HepG2 (cell line): ENCODE measurements around the gene C12orf60. TPM values are rescaled to one million over a fixed set of nuclear protein-coding genes. Genes with fewer than 3 reads are reported as not detected.

Source experiments
- BHLHE40 ChIP-seq: IDR thresholded peaks from 2 replicates; pipeline ENCODE4 v1.6.1; 2011; ENCODE audit warnings: low read length, improper control_type of control experiment
- CBX5 ChIP-seq: sonication (generic); formaldehyde crosslinking; IDR thresholded peaks from 2 replicates; pipeline ENCODE4 v1.4.0; 2020; ENCODE audit warnings: missing genetic modification reagents, borderline replicate concordance
- CENPX ChIP-seq: sonication (generic); formaldehyde crosslinking; IDR thresholded peaks from 2 replicates; pipeline ENCODE4 v1.9.0; 2021; ENCODE audit warnings: mild to moderate bottlenecking, missing genetic modification reagents, moderate library complexity
- ELF4 ChIP-seq: sonication (generic); formaldehyde crosslinking; IDR thresholded peaks from 2 replicates; pipeline ENCODE4 v1.5.0; 2020; ENCODE audit warnings: missing genetic modification reagents, mild to moderate bottlenecking, moderate library complexity, borderline replicate concordance
- IRF2 ChIP-seq: IDR thresholded peaks from 2 replicates; pipeline ENCODE4 v1.6.1; 2018; ENCODE audit warnings: missing genetic modification reagents, missing compliant biosample characterization
- KDM3A ChIP-seq: IDR thresholded peaks from 2 replicates; pipeline ENCODE4 v1.6.1; 2018; ENCODE audit warnings: low read depth, missing compliant biosample characterization
- MIER3 ChIP-seq: IDR thresholded peaks from 2 replicates; pipeline ENCODE4 v1.6.1; 2016; ENCODE audit warnings: missing compliant biosample characterization, borderline replicate concordance
- NR2C2 ChIP-seq: sonication (generic); formaldehyde crosslinking; IDR thresholded peaks from 2 replicates; pipeline ENCODE4 v1.4.0; 2020; ENCODE audit warnings: missing genetic modification reagents, mild to moderate bottlenecking, moderate library complexity, borderline replicate concordance
- PHF8 ChIP-seq: sonication (generic); formaldehyde crosslinking; IDR thresholded peaks from 2 replicates; pipeline ENCODE4 v1.5.0; 2020; ENCODE audit warnings: missing genetic modification reagents
- SIX4 ChIP-seq: sonication (generic); formaldehyde crosslinking; IDR thresholded peaks from 2 replicates; pipeline ENCODE4 v1.4.0; 2020; ENCODE audit warnings: missing genetic modification reagents
- SMARCE1 ChIP-seq: fragments of 450-650 bp; IDR thresholded peaks from 2 replicates; pipeline ENCODE4 v1.6.1; 2017; ENCODE audit warnings: borderline replicate concordance
- TAF15 ChIP-seq: fragments of 200-400 bp; formaldehyde crosslinking; IDR thresholded peaks from one replicate; pipeline ENCODE4 v1.6.1; 2018; ENCODE audit warnings: mild to moderate bottlenecking, low read depth, low read length; ENCODE audit not compliant: poor library complexity, severe bottlenecking
- TCF7L2 ChIP-seq: IDR thresholded peaks from 2 replicates; pipeline ENCODE4 v1.6.1; 2011; ENCODE audit warnings: mild to moderate bottlenecking, low read depth, low read length, moderate library complexity
- ZBTB3 ChIP-seq: sonication (generic); formaldehyde crosslinking; IDR thresholded peaks from 2 replicates; pipeline ENCODE4 v1.4.0; 2020; ENCODE audit warnings: low read depth, mild to moderate bottlenecking, moderate library complexity, missing genetic modification reagents, borderline replicate concordance
- ZMYM3 ChIP-seq: sonication (generic); formaldehyde crosslinking; IDR thresholded peaks from 2 replicates; pipeline ENCODE4 v1.5.1; 2020; ENCODE audit warnings: mild to moderate bottlenecking, missing genetic modification reagents
- ZNF17 ChIP-seq: sonication (generic); formaldehyde crosslinking; IDR thresholded peaks from 2 replicates; pipeline ENCODE4 v1.5.0; 2020; ENCODE audit warnings: mild to moderate bottlenecking, missing genetic modification reagents
- ZNF644 ChIP-seq: IDR thresholded peaks from 2 replicates; pipeline ENCODE4 v1.6.1; 2016; ENCODE audit warnings: low read depth
- ZNF75D ChIP-seq: sonication (generic); formaldehyde crosslinking; IDR thresholded peaks from 2 replicates; pipeline ENCODE4 v1.8.1; 2023; ENCODE audit warnings: missing genetic modification reagents, mild to moderate bottlenecking, borderline replicate concordance
- ZNF768 ChIP-seq: sonication (generic); formaldehyde crosslinking; IDR thresholded peaks from 2 replicates; pipeline ENCODE4 v1.4.0; 2020; ENCODE audit warnings: missing genetic modification reagents
- polyA plus RNA-seq, 8 experiments: library from polyadenylated mRNA; depleted of rRNA in 3 of 8; stranded (reverse) in 7 of 8; unstranded in 1 of 8; fragments of >200 nt; fragmentation: Illumina TruSeq in 4 of 8; extraction: Trizol in 4 of 8; gene quantifications; 2 replicates each; pipeline versions ENCODE4 v1.2.1 to v1.2.3, GENCODE V29; 2011 to 2016; ENCODE audit warnings: low read depth in 4 of 8, missing spikeins in 1 of 8, mixed read lengths in 1 of 8; ENCODE audit not compliant: insufficient read depth in 1 of 8
- total RNA-seq, 5 experiments: library from RNA; depleted of rRNA; stranded (reverse); fragments of >200 nt; fragmentation: Illumina TruSeq; extraction: Trizol; gene quantifications; 2 replicates each; pipeline ENCODE4 v1.2.3, GENCODE V29; 2016; ENCODE audit warnings: low read depth in 1 of 5
- TF ChIP-seq, protein P1 (sequence below): sonication (generic); formaldehyde crosslinking; conservative IDR thresholded peaks from 2 replicates; pipeline ENCODE4 v1.4.0; 2020; ENCODE audit warnings: mild to moderate bottlenecking, missing genetic modification reagents, moderate library complexity
- TF ChIP-seq, protein P2 (sequence below): sonication (generic); formaldehyde crosslinking; IDR thresholded peaks from 2 replicates; pipeline ENCODE4 v1.5.0; 2020; ENCODE audit warnings: missing genetic modification reagents, mild to moderate bottlenecking, borderline replicate concordance
- TF ChIP-seq, protein P3 (sequence below): sonication (generic); formaldehyde crosslinking; IDR thresholded peaks from 2 replicates; pipeline ENCODE4 v1.4.0; 2020; ENCODE audit warnings: mild to moderate bottlenecking, missing genetic modification reagents
- TF ChIP-seq, protein P4 (sequence below): sonication (generic); formaldehyde crosslinking; IDR thresholded peaks from 2 replicates; pipeline ENCODE4 v1.4.0; 2020; ENCODE audit warnings: missing genetic modification reagents; ENCODE audit errors: not compliant biosample characterization
- TF ChIP-seq, protein P5 (sequence below): sonication (generic); formaldehyde crosslinking; IDR thresholded peaks from 2 replicates; pipeline ENCODE4 v1.4.0; 2020; ENCODE audit warnings: missing genetic modification reagents

C12orf60 gene
- total and polyA plus RNA-seq, 2 of the 13 experiments (the other 11 are each of a cell fraction or from before 2014, with no cell fraction given): 0.55 to 1.4 TPM

DNA sequence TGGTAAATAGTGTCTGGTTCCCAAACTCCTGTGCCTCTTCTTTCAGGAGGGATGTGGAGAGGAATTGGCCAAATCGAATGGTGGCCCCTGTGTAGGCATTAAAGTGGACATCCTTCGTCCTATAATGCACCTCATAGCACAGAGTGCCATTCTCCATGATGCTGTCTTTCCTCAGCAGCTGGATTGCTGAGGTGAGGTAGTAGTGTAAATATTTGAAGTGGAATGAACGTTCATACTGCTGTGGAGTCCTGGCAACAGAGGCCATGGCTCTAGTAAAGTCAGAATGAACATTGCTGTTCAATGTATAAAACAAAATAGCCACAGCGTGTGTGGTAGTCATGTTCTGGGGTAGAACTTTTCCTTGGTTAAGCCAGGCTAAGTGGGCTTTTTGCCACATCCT is 37.1 kb downstream of the C12orf60 start (continued):
- TF ChIP-seq ELF4 (CRISPR knock-in tag) (no peak), SMARCE1 (no peak), CBX5 (no peak), NR2C2 (CRISPR knock-in tag) (no peak), ZBTB3 (no peak), ZNF17 (CRISPR knock-in tag) (no peak), MIER3 (CRISPR knock-in tag) (no peak; the same call in 1 of the 2 replicates), SIX4 (CRISPR knock-in tag) (0 out of 2 replicates have a peak, but pooled peaks have one; percentile 12), ZNF75D (CRISPR knock-in tag) (no peak), IRF2 (CRISPR knock-in tag) (0 out of 2 replicates have a peak, but pooled peaks have one; percentile 35), BHLHE40 (no peak), PHF8 (no peak), KDM3A (CRISPR knock-in tag) (no peak), CENPX (CRISPR knock-in tag) (no peak), ZNF644 (CRISPR knock-in tag) (peak; percentile 83), TCF7L2 (no peak), ZNF768 (CRISPR knock-in tag) (no peak), ZMYM3 (CRISPR knock-in tag) (no peak), TAF15 (no peak)
- TF ChIP-seq, protein P1, sequence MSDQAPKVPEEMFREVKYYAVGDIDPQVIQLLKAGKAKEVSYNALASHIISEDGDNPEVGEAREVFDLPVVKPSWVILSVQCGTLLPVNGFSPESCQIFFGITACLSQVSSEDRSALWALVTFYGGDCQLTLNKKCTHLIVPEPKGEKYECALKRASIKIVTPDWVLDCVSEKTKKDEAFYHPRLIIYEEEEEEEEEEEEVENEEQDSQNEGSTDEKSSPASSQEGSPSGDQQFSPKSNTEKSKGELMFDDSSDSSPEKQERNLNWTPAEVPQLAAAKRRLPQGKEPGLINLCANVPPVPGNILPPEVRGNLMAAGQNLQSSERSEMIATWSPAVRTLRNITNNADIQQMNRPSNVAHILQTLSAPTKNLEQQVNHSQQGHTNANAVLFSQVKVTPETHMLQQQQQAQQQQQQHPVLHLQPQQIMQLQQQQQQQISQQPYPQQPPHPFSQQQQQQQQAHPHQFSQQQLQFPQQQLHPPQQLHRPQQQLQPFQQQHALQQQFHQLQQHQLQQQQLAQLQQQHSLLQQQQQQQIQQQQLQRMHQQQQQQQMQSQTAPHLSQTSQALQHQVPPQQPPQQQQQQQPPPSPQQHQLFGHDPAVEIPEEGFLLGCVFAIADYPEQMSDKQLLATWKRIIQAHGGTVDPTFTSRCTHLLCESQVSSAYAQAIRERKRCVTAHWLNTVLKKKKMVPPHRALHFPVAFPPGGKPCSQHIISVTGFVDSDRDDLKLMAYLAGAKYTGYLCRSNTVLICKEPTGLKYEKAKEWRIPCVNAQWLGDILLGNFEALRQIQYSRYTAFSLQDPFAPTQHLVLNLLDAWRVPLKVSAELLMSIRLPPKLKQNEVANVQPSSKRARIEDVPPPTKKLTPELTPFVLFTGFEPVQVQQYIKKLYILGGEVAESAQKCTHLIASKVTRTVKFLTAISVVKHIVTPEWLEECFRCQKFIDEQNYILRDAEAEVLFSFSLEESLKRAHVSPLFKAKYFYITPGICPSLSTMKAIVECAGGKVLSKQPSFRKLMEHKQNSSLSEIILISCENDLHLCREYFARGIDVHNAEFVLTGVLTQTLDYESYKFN (CRISPR knock-in tag): peak; percentile 27
- TF ChIP-seq, protein P2, sequence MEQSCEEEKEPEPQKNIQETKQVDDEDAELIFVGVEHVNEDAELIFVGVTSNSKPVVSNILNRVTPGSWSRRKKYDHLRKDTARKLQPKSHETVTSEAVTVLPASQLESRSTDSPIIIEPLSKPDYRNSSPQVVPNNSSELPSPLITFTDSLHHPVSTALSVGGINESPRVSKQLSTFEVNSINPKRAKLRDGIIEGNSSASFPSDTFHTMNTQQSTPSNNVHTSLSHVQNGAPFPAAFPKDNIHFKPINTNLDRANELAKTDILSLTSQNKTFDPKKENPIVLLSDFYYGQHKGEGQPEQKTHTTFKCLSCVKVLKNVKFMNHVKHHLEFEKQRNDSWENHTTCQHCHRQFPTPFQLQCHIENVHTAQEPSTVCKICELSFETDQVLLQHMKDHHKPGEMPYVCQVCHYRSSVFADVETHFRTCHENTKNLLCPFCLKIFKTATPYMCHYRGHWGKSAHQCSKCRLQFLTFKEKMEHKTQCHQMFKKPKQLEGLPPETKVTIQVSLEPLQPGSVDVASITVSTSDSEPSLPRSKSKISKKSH: no peak
- TF ChIP-seq, protein P3, sequence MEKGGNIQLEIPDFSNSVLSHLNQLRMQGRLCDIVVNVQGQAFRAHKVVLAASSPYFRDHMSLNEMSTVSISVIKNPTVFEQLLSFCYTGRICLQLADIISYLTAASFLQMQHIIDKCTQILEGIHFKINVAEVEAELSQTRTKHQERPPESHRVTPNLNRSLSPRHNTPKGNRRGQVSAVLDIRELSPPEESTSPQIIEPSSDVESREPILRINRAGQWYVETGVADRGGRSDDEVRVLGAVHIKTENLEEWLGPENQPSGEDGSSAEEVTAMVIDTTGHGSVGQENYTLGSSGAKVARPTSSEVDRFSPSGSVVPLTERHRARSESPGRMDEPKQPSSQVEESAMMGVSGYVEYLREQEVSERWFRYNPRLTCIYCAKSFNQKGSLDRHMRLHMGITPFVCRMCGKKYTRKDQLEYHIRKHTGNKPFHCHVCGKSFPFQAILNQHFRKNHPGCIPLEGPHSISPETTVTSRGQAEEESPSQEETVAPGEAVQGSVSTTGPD (CRISPR knock-in tag): no peak
- TF ChIP-seq, protein P4, sequence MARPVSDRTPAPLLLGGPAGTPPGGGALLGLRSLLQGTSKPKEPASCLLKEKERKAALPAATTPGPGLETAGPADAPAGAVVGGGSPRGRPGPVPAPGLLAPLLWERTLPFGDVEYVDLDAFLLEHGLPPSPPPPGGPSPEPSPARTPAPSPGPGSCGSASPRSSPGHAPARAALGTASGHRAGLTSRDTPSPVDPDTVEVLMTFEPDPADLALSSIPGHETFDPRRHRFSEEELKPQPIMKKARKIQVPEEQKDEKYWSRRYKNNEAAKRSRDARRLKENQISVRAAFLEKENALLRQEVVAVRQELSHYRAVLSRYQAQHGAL (CRISPR knock-in tag): no peak
- TF ChIP-seq, protein P5, sequence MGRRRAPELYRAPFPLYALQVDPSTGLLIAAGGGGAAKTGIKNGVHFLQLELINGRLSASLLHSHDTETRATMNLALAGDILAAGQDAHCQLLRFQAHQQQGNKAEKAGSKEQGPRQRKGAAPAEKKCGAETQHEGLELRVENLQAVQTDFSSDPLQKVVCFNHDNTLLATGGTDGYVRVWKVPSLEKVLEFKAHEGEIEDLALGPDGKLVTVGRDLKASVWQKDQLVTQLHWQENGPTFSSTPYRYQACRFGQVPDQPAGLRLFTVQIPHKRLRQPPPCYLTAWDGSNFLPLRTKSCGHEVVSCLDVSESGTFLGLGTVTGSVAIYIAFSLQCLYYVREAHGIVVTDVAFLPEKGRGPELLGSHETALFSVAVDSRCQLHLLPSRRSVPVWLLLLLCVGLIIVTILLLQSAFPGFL (CRISPR knock-in tag): no peak
